Smooth muscle cell (in vitro differentiated cells): ENCODE data around the gene PSG2. TPM values are rescaled to one million over a fixed set of nuclear protein-coding genes. Genes with fewer than 3 reads are reported as not detected.
"Not testable (repeated sequence)": the region's sequence is repeated elsewhere in the genome, so short reads cannot be mapped to it uniquely, and the experiment has no call there.

ENCODE experiments used
- DNase-seq: peaks from one replicate; lab custom pipeline; 2025; ENCODE audit not compliant: unreplicated experiment; lab: John Stamatoyannopoulos, UW
- H2AFZ ChIP-seq: fragments of 200-600 bp; sonication (generic); 2 replicates; pipeline ENCODE4 v1.6.0; 2016; ENCODE audit warnings: antibody characterized with exemption, low read depth, mild to moderate bottlenecking
- H3F3A ChIP-seq: fragments of 200-600 bp; sonication (generic); 2 replicates; pipeline ENCODE4 v1.6.0; 2017; ENCODE audit warnings: antibody characterized with exemption, low read depth
- H3K27ac ChIP-seq: fragments of 200-600 bp; sonication (generic); 2 replicates; pipeline ENCODE4 v1.5.1; 2016; ENCODE audit warnings: low read depth, mild to moderate bottlenecking
- H3K27me3 ChIP-seq: fragments of 200-600 bp; sonication (generic); 2 replicates; pipeline ENCODE4 v1.6.1; 2016; ENCODE audit warnings: low read depth, mild to moderate bottlenecking
- H3K36me3 ChIP-seq: fragments of 200-600 bp; sonication (generic); 2 replicates; pipeline ENCODE4 v1.5.1; 2016; ENCODE audit warnings: low read depth
- H3K4me1 ChIP-seq: fragments of 200-600 bp; sonication (generic); 2 replicates; pipeline ENCODE4 v1.5.1; 2016; ENCODE audit warnings: low read depth
- H3K4me2 ChIP-seq: fragments of 200-600 bp; sonication (generic); 2 replicates; pipeline ENCODE4 v1.6.0; 2016; ENCODE audit warnings: mild to moderate bottlenecking
- H3K4me3 ChIP-seq: fragments of 200-600 bp; sonication (generic); 2 replicates; pipeline ENCODE4 v1.5.1; 2016; ENCODE audit warnings: mild to moderate bottlenecking
- H3K79me2 ChIP-seq: fragments of 200-600 bp; sonication (generic); 2 replicates; pipeline ENCODE4 v1.6.0; 2016; ENCODE audit warnings: low read depth, mild to moderate bottlenecking
- H3K9ac ChIP-seq: fragments of 200-600 bp; sonication (generic); 2 replicates; pipeline ENCODE4 v1.6.0; 2016; ENCODE audit warnings: low read depth
- H3K9me3 ChIP-seq: fragments of 200-600 bp; sonication (generic); replicated peaks from 2 replicates; pipeline ENCODE4 v1.5.1; 2016; ENCODE audit warnings: low read depth
- H4K20me1 ChIP-seq: fragments of 200-600 bp; sonication (generic); 2 replicates; pipeline ENCODE4 v1.6.0; 2016; ENCODE audit warnings: low read depth
- WGBS: methylation state at CpG from one replicate; pipeline ENCODE4 v1.1.7; 2016; ENCODE audit warnings: low lambda C conversion rate; 5-methylcytosine and 5-hydroxymethylcytosine counted together
- polyA plus RNA-seq: library from polyadenylated mRNA; unstranded; fragments of >200 nt; fragmentation: Nextera tagmentation; extraction: Ambion mirVana; gene quantifications from 2 replicates; pipeline ENCODE4 v1.2.1, GENCODE V29; 2016
- total RNA-seq: library from RNA; depleted of rRNA; stranded (reverse); fragments of >200 nt; gene quantifications from 2 replicates; pipeline ENCODE4 v1.2.3, GENCODE V29; 2014
- TF ChIP-seq, protein P1 (sequence below): fragments of 200-600 bp; sonication (generic); IDR thresholded peaks from 2 replicates; pipeline ENCODE4 v1.5.1; 2017; ENCODE audit warnings: borderline replicate concordance, mild to moderate bottlenecking, antibody characterized with exemption; ENCODE audit not compliant: insufficient read depth, poor library complexity, severe bottlenecking

PSG2 gene
- total and polyA plus RNA-seq, 2 experiments from 2014 or later, result not detected

GRCh38 chr19:43047966-43048365, 34.5 kb downstream of the PSG2 start:
- H4K20me1 ChIP-seq, DNase-seq, H3K27me3 ChIP-seq, H3K9ac ChIP-seq, H3K79me2 ChIP-seq, H3K4me3 ChIP-seq, H3K9me3 ChIP-seq, H2AFZ ChIP-seq, H3K36me3 ChIP-seq, H3K27ac ChIP-seq, H3K4me1 ChIP-seq, H3F3A ChIP-seq, H3K4me2 ChIP-seq: not testable (repeated sequence)
- WGBS, result 75% methylated on average over 3 of the region's 3 CpGs

DNA sequence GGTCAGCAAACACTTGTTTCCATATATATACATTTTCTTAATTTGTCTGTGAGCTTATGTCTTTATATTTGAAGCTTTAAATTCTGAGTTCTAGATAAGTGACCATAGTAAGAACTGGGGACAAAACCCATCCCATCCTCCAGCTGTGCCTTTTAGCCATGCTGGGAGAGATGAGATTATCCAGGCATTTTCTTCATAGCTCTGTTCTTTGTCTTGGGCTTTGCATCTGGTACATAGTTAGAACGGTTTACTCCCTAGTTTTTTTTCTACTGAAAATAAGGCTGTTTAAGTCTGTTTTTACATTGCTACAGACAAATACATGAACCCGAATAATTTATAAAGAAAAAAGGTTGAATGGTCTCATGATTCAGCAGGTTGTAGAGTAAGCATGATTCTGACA, 35.9 kb downstream of the PSG2 start:
- H3K4me1 ChIP-seq, H3K4me2 ChIP-seq, H4K20me1 ChIP-seq, H3F3A ChIP-seq, H3K9me3 ChIP-seq, H2AFZ ChIP-seq, H3K27me3 ChIP-seq, DNase-seq, H3K36me3 ChIP-seq, H3K4me3 ChIP-seq, H3K27ac ChIP-seq, H3K79me2 ChIP-seq, H3K9ac ChIP-seq: not testable (repeated sequence)
- 52% methylated on average over 2 of the region's 2 CpGs for WGBS

- H3K9me3 ChIP-seq, H3K36me3 ChIP-seq, H3K4me3 ChIP-seq, H3F3A ChIP-seq, DNase-seq, H3K27ac ChIP-seq, H3K27me3 ChIP-seq, H3K9ac ChIP-seq, H4K20me1 ChIP-seq, H2AFZ ChIP-seq, H3K4me2 ChIP-seq, H3K79me2 ChIP-seq, H3K4me1 ChIP-seq: not testable (repeated sequence)
- WGBS, result 65% methylated on average over 1 of the region's 1 CpG
These were observed 38.9 kb downstream of the PSG2 start for GRCh38 chr19:43043492-43044180.

GRCh38 chr19:43031645-43032044, 50.9 kb downstream of the PSG2 start:
- not testable (repeated sequence) for H3K4me1 ChIP-seq, H3K9me3 ChIP-seq, H3K9ac ChIP-seq, H3K4me3 ChIP-seq, H3K27me3 ChIP-seq, H3K27ac ChIP-seq, H3K79me2 ChIP-seq, H3K4me2 ChIP-seq, H3F3A ChIP-seq, H4K20me1 ChIP-seq, DNase-seq, H3K36me3 ChIP-seq, H2AFZ ChIP-seq
- 69% methylated on average over 2 of the region's 2 CpGs for WGBS

GRCh38 chr19:43028866-43029265, 53.6 kb downstream of the PSG2 start:
- no peaks in the 10 kb centered on the region for H3F3A ChIP-seq
- no peaks in the 10 kb centered on the region for H3K36me3 ChIP-seq
- no peak overlapping the region for H2AFZ ChIP-seq
- no peaks in the 10 kb centered on the region for H3K27me3 ChIP-seq
- H3K9me3 ChIP-seq, result no peaks in the 10 kb centered on the region
- no peak overlapping the region for H3K27ac ChIP-seq
- WGBS, result 87% methylated on average over 4 of the region's 4 CpGs
- H3K9ac ChIP-seq, result no peak overlapping the region
- no peak overlapping the region for H3K4me2 ChIP-seq
- H3K4me1 ChIP-seq, result no peaks in the 10 kb centered on the region
- H4K20me1 ChIP-seq, result no peaks in the 10 kb centered on the region
- DNase-seq, result no peak
- TF ChIP-seq, protein P1, sequence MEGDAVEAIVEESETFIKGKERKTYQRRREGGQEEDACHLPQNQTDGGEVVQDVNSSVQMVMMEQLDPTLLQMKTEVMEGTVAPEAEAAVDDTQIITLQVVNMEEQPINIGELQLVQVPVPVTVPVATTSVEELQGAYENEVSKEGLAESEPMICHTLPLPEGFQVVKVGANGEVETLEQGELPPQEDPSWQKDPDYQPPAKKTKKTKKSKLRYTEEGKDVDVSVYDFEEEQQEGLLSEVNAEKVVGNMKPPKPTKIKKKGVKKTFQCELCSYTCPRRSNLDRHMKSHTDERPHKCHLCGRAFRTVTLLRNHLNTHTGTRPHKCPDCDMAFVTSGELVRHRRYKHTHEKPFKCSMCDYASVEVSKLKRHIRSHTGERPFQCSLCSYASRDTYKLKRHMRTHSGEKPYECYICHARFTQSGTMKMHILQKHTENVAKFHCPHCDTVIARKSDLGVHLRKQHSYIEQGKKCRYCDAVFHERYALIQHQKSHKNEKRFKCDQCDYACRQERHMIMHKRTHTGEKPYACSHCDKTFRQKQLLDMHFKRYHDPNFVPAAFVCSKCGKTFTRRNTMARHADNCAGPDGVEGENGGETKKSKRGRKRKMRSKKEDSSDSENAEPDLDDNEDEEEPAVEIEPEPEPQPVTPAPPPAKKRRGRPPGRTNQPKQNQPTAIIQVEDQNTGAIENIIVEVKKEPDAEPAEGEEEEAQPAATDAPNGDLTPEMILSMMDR, result no peak
- H3K4me3 ChIP-seq, result no peak overlapping the region
- no peaks in the 10 kb centered on the region for H3K79me2 ChIP-seq

DNA sequence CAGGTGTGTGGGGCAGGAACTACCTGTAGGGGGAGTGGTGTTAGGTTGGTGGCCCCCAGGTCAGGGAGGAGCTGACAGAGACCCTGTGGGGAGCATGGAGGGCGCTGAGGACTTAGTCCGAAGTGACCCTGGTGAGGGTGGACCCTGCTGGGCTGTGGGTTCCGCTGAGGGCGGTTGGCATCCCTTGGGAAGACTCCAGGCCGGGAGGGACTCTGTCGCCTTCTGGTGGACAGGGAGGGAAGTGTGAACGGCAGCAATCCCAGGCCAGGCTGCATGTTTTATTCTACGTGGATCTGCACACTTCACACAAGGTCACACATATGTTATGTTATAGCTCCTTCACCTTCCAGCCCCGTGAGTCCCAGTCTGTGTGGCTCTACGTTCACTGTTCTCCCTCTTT, 54.5 kb downstream of the PSG2 start:
- H3K9ac ChIP-seq, H4K20me1 ChIP-seq, DNase-seq, H3K36me3 ChIP-seq, H3K79me2 ChIP-seq, H3K4me2 ChIP-seq, H3K4me1 ChIP-seq, H2AFZ ChIP-seq, H3K4me3 ChIP-seq, H3K27ac ChIP-seq, H3K27me3 ChIP-seq, H3F3A ChIP-seq, H3K9me3 ChIP-seq: not testable (repeated sequence)
- 73% methylated on average over 8 of the region's 10 CpGs for WGBS

GRCh38 chr19:43027061-43027460, 55.4 kb downstream of the PSG2 start:
- not testable (repeated sequence) for H3F3A ChIP-seq, H3K36me3 ChIP-seq, H4K20me1 ChIP-seq, H3K27me3 ChIP-seq, H3K9ac ChIP-seq, H3K9me3 ChIP-seq, H3K79me2 ChIP-seq, H2AFZ ChIP-seq, H3K4me1 ChIP-seq, H3K4me3 ChIP-seq, H3K4me2 ChIP-seq, H3K27ac ChIP-seq, DNase-seq
- WGBS, result 85% methylated on average over 8 of the region's 8 CpGs

- not testable (repeated sequence) for H4K20me1 ChIP-seq, H3K27ac ChIP-seq, H3K4me1 ChIP-seq, H3F3A ChIP-seq, H3K4me3 ChIP-seq, H3K4me2 ChIP-seq, DNase-seq, H3K27me3 ChIP-seq, H3K9me3 ChIP-seq, H2AFZ ChIP-seq, H3K36me3 ChIP-seq, H3K9ac ChIP-seq, H3K79me2 ChIP-seq
- WGBS, result 71% methylated on average over 6 of the region's 6 CpGs
These were observed 56.1 kb downstream of the PSG2 start, which contains the start of gene PSG11 for GRCh38 chr19:43026369-43026768. PSG11 (minus strand) TSS chr19:43026469; CDS start chr19:43026372, 97 bp downstream.
